Fibroblast of lung (primary cell): ENCODE data around the gene BMPR1A.

Experiments
- CTCF ChIP-seq, 2 donors: IDR thresholded peaks in 1 of 2; conservative IDR thresholded peaks in 1 of 2; 1 replicate in 1 of 2; 2 replicates in 1 of 2; pipeline ENCODE4 v1.5.1; 2011 to 2012; ENCODE audit warnings: low read length in 2 of 2, control low read depth in 1 of 2, inconsistent platforms in 1 of 2, low read depth in 1 of 2, mild to moderate bottlenecking in 1 of 2
- EZH2 ChIP-seq: IDR thresholded peaks from 2 replicates; pipeline ENCODE4 v1.5.1; 2012; ENCODE audit warnings: low read length, control low read depth, mild to moderate bottlenecking; ENCODE audit errors: missing control alignments

- TF ChIP-seq CTCF (conservative IDR thresholded peaks at IDR 0.05 in 1 of 2, IDR thresholded peaks at IDR 0.05 in 1 of 2; ENCODE audit: low read depth in 1 of 2, low read length in 2 of 2) = no peak
- TF ChIP-seq EZH2 = no peak
These were observed 14.1 kb downstream of the BMPR1A start for GRCh38 chr10:86770412-86770960.
